ENCODE measurements around the gene MEGF11.

DNA sequence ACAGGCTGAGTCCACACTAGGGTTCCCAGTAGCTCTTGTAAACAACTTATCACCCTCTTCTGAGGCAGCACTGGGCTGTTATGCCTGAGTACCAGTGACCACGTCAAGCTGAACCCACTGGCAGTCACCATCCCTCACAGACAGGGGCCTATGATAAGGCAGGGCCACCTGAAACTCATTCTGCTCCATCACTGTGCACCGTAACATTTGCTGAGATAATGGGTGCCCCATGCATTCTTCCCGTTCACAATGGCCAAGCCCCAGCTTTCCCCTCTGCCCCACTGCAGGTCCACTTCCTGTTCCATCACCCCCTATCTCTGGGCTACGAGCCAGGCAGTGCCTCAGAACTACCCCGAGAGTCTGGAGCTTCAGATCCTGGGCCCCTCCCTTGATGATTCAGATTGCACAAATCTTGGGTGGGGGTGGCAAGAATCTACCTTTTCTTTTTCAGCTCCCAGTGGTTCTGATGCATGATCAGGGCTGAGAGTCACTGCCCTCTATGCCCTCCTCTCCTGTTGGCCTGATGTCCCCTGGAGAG, 226.2 kb downstream of the MEGF11 start:
- TF ChIP-seq, protein P1, sequence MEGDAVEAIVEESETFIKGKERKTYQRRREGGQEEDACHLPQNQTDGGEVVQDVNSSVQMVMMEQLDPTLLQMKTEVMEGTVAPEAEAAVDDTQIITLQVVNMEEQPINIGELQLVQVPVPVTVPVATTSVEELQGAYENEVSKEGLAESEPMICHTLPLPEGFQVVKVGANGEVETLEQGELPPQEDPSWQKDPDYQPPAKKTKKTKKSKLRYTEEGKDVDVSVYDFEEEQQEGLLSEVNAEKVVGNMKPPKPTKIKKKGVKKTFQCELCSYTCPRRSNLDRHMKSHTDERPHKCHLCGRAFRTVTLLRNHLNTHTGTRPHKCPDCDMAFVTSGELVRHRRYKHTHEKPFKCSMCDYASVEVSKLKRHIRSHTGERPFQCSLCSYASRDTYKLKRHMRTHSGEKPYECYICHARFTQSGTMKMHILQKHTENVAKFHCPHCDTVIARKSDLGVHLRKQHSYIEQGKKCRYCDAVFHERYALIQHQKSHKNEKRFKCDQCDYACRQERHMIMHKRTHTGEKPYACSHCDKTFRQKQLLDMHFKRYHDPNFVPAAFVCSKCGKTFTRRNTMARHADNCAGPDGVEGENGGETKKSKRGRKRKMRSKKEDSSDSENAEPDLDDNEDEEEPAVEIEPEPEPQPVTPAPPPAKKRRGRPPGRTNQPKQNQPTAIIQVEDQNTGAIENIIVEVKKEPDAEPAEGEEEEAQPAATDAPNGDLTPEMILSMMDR (IDR thresholded peaks at IDR 0.05) = no peak
- no peak for TF ChIP-seq POLR2A (IDR thresholded peaks at IDR 0.05)
